ENCODE results near the gene MBP.

Gene MBP

GRCh38 chr18:77055429-77056300 is 76.9 kb downstream of the MBP start:
- peaks cover 5% of the 10 kb centered on the region for H3K4me1 ChIP-seq (ENCODE audit: control insufficient read depth, insufficient read depth, low read length)
- H3K9ac ChIP-seq (ENCODE audit: low read length), result no peak overlapping the region

GRCh38 chr18:77054606-77055428 is 77.8 kb downstream of the MBP start:
- H3K4me3 ChIP-seq (ENCODE audit: low read length), result peak overlapping the region; percentile 23
- H3K4me1 ChIP-seq (ENCODE audit: control insufficient read depth, insufficient read depth, low read length), result peaks cover 5% of the 10 kb centered on the region
- no peaks in the 10 kb centered on the region for H3K27me3 ChIP-seq (ENCODE audit: control insufficient read depth, insufficient read depth, low read length)
- no peaks in the 10 kb centered on the region for H3K36me3 ChIP-seq (ENCODE audit: control insufficient read depth, insufficient read depth, low read length)
- H3K9ac ChIP-seq (ENCODE audit: low read length), result peak overlapping the region; percentile 54
- peak overlapping the region; percentile 66 for H3K27ac ChIP-seq (ENCODE audit: low read depth, low read length)

More at GRCh38 chr18:77055429-77056300, 76.9 kb downstream of the MBP start:
- H3K27ac ChIP-seq (ENCODE audit: low read depth, low read length), result peak overlapping the region; percentile 55
- H3K27me3 ChIP-seq (ENCODE audit: control insufficient read depth, insufficient read depth, low read length), result no peaks in the 10 kb centered on the region
- H3K36me3 ChIP-seq (ENCODE audit: control insufficient read depth, insufficient read depth, low read length), result no peaks in the 10 kb centered on the region
- no peak overlapping the region for H3K4me3 ChIP-seq (ENCODE audit: low read length)

- H3K4me1 ChIP-seq (ENCODE audit: control insufficient read depth, insufficient read depth, low read length), result peaks cover 5% of the 10 kb centered on the region
- no peaks in the 10 kb centered on the region for H3K36me3 ChIP-seq (ENCODE audit: control insufficient read depth, insufficient read depth, low read length)
- peak overlapping the region; percentile 54 for H3K9ac ChIP-seq (ENCODE audit: low read length)
- H3K27me3 ChIP-seq (ENCODE audit: control insufficient read depth, insufficient read depth, low read length), result no peaks in the 10 kb centered on the region
- peak overlapping the region; percentile 66 for H3K27ac ChIP-seq (ENCODE audit: low read depth, low read length)
- peak overlapping the region; percentile 23 for H3K4me3 ChIP-seq (ENCODE audit: low read length)
Measured at GRCh38 chr18:77054288-77054605, 78.3 kb downstream of the MBP start.

GRCh38 chr18:77053616-77054287 is 78.8 kb downstream of the MBP start:
- no peak overlapping the region for H3K9ac ChIP-seq (ENCODE audit: low read length)
- no peak overlapping the region for H3K4me3 ChIP-seq (ENCODE audit: low read length)
- peak overlapping the region; percentile 66 for H3K27ac ChIP-seq (ENCODE audit: low read depth, low read length)
- no peaks in the 10 kb centered on the region for H3K27me3 ChIP-seq (ENCODE audit: control insufficient read depth, insufficient read depth, low read length)
- H3K4me1 ChIP-seq (ENCODE audit: control insufficient read depth, insufficient read depth, low read length), result peaks cover 5% of the 10 kb centered on the region
- H3K36me3 ChIP-seq (ENCODE audit: control insufficient read depth, insufficient read depth, low read length), result no peaks in the 10 kb centered on the region

GRCh38 chr18:77052983-77053309 is 79.6 kb downstream of the MBP start:
- H3K9ac ChIP-seq (ENCODE audit: low read length), result no peak overlapping the region
- no peak overlapping the region for H3K27ac ChIP-seq (ENCODE audit: low read depth, low read length)
- peaks cover 2% of the 10 kb centered on the region for H3K36me3 ChIP-seq (ENCODE audit: control insufficient read depth, insufficient read depth, low read length)
- peaks cover 5% of the 10 kb centered on the region for H3K4me1 ChIP-seq (ENCODE audit: control insufficient read depth, insufficient read depth, low read length)
- H3K4me3 ChIP-seq (ENCODE audit: low read length), result no peak overlapping the region
- H3K27me3 ChIP-seq (ENCODE audit: control insufficient read depth, insufficient read depth, low read length), result no peaks in the 10 kb centered on the region

- H3K27ac ChIP-seq (ENCODE audit: low read depth, low read length), result no peak overlapping the region
- peak overlapping the region; percentile 6 for H3K4me3 ChIP-seq (ENCODE audit: low read length)
- no peak overlapping the region for H3K9ac ChIP-seq (ENCODE audit: low read length)
Measured at GRCh38 chr18:77052297-77052982, 80.1 kb downstream of the MBP start.

GRCh38 chr18:77051581-77052296 is 80.8 kb downstream of the MBP start:
- Histone ChIP-seq H3K36me3 (ENCODE audit: control insufficient read depth, insufficient read depth, low read length) (peaks cover 2% of the 10 kb centered on the region), H3K4me1 (ENCODE audit: control insufficient read depth, insufficient read depth, low read length) (peaks cover 5% of the 10 kb centered on the region), H3K9ac (ENCODE audit: low read length) (no peak overlapping the region), H3K27ac (ENCODE audit: low read depth, low read length) (no peak overlapping the region), H3K4me3 (ENCODE audit: low read length) (no peak overlapping the region), H3K27me3 (ENCODE audit: control insufficient read depth, insufficient read depth, low read length) (no peaks in the 10 kb centered on the region)

More at GRCh38 chr18:77052297-77052982, 80.1 kb downstream of the MBP start:
- Histone ChIP-seq H3K36me3 (ENCODE audit: control insufficient read depth, insufficient read depth, low read length) (peaks cover 2% of the 10 kb centered on the region), H3K4me1 (ENCODE audit: control insufficient read depth, insufficient read depth, low read length) (peaks cover 5% of the 10 kb centered on the region), H3K27me3 (ENCODE audit: control insufficient read depth, insufficient read depth, low read length) (no peaks in the 10 kb centered on the region)

- H3K27me3 ChIP-seq (ENCODE audit: control insufficient read depth, insufficient read depth, low read length), result no peaks in the 10 kb centered on the region
- peaks cover 2% of the 10 kb centered on the region for H3K36me3 ChIP-seq (ENCODE audit: control insufficient read depth, insufficient read depth, low read length)
- peaks cover 3% of the 10 kb centered on the region for H3K4me1 ChIP-seq (ENCODE audit: control insufficient read depth, insufficient read depth, low read length)
- H3K4me3 ChIP-seq (ENCODE audit: low read length), result no peak overlapping the region
- no peak overlapping the region for H3K9ac ChIP-seq (ENCODE audit: low read length)
- H3K27ac ChIP-seq (ENCODE audit: low read depth, low read length), result no peak overlapping the region
Measured at GRCh38 chr18:77049938-77050337, 82.6 kb downstream of the MBP start.

- H3K4me3 ChIP-seq (ENCODE audit: low read length), result no peak overlapping the region
- peaks cover 2% of the 10 kb centered on the region for H3K36me3 ChIP-seq (ENCODE audit: control insufficient read depth, insufficient read depth, low read length)
- no peak overlapping the region for H3K9ac ChIP-seq (ENCODE audit: low read length)
- no peaks in the 10 kb centered on the region for H3K27me3 ChIP-seq (ENCODE audit: control insufficient read depth, insufficient read depth, low read length)
- H3K27ac ChIP-seq (ENCODE audit: low read depth, low read length), result no peak overlapping the region
- H3K4me1 ChIP-seq (ENCODE audit: control insufficient read depth, insufficient read depth, low read length), result peaks cover 3% of the 10 kb centered on the region
Measured at GRCh38 chr18:77047803-77048419, 84.7 kb downstream of the MBP start.

- no peak overlapping the region for H3K27ac ChIP-seq (ENCODE audit: low read depth, low read length)
- no peaks in the 10 kb centered on the region for H3K4me1 ChIP-seq (ENCODE audit: control insufficient read depth, insufficient read depth, low read length)
Measured at GRCh38 chr18:77046994-77047393, 85.6 kb downstream of the MBP start.

GRCh38 chr18:77046409-77046808 is 86.2 kb downstream of the MBP start:
- peaks cover 2% of the 10 kb centered on the region for H3K36me3 ChIP-seq (ENCODE audit: control insufficient read depth, insufficient read depth, low read length)
- H3K9ac ChIP-seq (ENCODE audit: low read length), result no peak overlapping the region
- H3K4me3 ChIP-seq (ENCODE audit: low read length), result no peak overlapping the region
- no peaks in the 10 kb centered on the region for H3K27me3 ChIP-seq (ENCODE audit: control insufficient read depth, insufficient read depth, low read length)
- no peak overlapping the region for H3K27ac ChIP-seq (ENCODE audit: low read depth, low read length)
- no peaks in the 10 kb centered on the region for H3K4me1 ChIP-seq (ENCODE audit: control insufficient read depth, insufficient read depth, low read length)

More at GRCh38 chr18:77046994-77047393, 85.6 kb downstream of the MBP start:
- H3K4me3 ChIP-seq (ENCODE audit: low read length), result no peak overlapping the region
- peaks cover 2% of the 10 kb centered on the region for H3K36me3 ChIP-seq (ENCODE audit: control insufficient read depth, insufficient read depth, low read length)
- no peak overlapping the region for H3K9ac ChIP-seq (ENCODE audit: low read length)
- no peaks in the 10 kb centered on the region for H3K27me3 ChIP-seq (ENCODE audit: control insufficient read depth, insufficient read depth, low read length)

All from rectal smooth muscle tissue (tissue), 1 donor.